D721Med (cell line): Measurements from ENCODE around the gene AGPAT3.

Experiments used
- DNase-seq: peaks from one replicate; pipeline ENCODE4 v3.0.0; 2011; ENCODE audit warnings: low spot score; ENCODE audit not compliant: insufficient read length
- FAIRE-seq: peaks from 2 replicates; lab custom pipeline; 2011; peaks lifted over from hg19 to GRCh38; lab: Jason Lieb, UNC
- CTCF ChIP-seq: IDR thresholded peaks from 2 replicates; pipeline ENCODE4 v1.5.1; 2012; ENCODE audit warnings: mild to moderate bottlenecking, control low read depth; ENCODE audit not compliant: insufficient read depth; ENCODE audit errors: missing control alignments

AGPAT3 gene

DNA sequence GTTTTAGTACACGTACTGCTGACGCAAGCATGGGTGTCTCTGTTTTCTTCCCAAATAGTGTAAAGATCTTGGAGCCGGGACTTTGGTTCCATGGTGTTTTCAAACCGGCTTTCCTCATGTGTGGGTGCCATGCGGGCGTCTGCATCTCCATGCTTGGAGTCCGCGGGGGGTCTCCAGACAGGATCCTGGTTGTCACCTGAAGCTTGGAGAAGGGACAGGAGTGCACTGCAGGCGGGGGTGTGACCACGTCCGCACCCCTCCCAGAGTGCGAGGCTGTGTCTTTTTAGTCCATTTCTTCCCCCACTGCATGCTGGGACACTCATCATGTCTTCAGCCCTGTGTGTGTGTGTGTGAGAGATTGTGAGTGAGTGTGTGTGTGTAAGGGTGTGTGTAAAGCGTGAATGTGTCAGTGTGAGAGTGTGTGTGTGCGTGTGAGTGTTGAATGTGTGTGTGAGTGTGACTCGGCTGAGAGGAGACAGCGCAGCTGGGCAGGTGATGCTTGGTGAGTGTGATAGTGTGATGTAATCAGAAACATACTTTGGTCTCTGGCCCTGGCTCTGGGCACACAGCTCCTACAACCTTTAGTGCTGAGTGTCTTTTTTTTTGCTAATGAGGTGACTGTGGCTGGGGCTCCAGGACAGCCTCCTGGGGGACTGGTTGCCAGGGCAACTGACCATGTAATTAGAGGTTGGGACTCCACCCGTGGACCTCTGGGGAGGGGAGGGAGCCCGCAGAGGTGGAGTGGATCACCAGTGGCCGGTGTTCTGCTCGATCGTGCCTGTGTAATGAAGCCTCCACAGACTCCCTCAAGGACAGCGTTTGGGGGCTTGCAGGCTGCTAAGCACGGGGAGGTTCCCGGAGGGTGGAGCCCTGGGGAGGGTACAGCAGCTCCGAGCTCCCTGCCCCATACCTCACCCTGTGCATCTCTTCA is 55.1 kb downstream of the AGPAT3 start:
- no peak for DNase-seq
- no peak for TF ChIP-seq CTCF
- no peak for FAIRE-seq

DNA sequence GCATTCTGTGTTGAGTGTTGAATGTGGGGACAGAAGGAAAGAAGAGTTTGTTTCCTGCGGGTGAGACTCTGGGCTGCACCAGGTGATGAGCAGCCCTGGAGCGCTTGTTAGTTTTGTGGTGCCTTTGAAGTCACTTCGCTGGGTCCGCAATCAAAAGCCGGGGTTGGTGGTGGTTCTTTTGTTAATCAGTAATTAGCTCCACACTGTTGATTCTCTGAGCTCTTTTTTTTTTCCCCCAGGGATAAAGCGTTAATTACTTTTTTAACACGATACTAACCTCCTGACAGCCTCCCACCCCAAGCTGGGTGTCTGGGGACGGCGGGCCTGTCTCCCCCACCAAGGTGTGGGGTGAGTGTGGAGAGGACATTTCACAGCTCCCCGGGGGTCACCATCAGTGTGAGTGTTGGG is 56.6 kb downstream of the AGPAT3 start:
- FAIRE-seq: no peak
- DNase-seq: no peak
- TF ChIP-seq CTCF: no peak

GRCh38 chr21:43921979-43922945 is 57.2 kb downstream of the AGPAT3 start:
- FAIRE-seq: no peak
- DNase-seq: no peak

GRCh38 chr21:43922949-43923348 is 57.9 kb downstream of the AGPAT3 start:
- TF ChIP-seq CTCF: no peak
- FAIRE-seq: no peak

More at GRCh38 chr21:43921979-43922945, 57.2 kb downstream of the AGPAT3 start:
- TF ChIP-seq CTCF: no peak

DNA sequence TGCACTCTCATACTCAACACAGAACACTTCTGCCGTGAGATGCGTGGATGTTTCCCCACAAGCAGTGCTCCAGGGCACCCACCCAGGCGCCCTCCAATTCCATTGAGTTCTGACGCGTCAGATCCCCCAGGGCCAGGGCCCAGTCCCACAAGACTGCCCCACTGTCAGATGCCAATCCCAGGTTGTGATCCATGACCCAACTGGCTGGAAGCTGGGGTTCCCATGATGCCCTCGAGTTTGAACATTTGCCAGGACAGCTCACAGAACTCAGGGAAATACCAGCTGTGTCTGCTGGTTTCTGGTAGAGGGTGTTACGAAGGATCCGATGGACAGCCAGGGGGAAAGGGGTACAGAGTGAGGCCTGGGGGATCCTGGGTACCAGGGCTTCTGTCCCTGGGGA is 58.4 kb downstream of the AGPAT3 start:
- DNase-seq (no peak), FAIRE-seq (no peak)
- TF ChIP-seq CTCF: no peak

More at GRCh38 chr21:43922949-43923348, 57.9 kb downstream of the AGPAT3 start:
- no peak for DNase-seq

DNA sequence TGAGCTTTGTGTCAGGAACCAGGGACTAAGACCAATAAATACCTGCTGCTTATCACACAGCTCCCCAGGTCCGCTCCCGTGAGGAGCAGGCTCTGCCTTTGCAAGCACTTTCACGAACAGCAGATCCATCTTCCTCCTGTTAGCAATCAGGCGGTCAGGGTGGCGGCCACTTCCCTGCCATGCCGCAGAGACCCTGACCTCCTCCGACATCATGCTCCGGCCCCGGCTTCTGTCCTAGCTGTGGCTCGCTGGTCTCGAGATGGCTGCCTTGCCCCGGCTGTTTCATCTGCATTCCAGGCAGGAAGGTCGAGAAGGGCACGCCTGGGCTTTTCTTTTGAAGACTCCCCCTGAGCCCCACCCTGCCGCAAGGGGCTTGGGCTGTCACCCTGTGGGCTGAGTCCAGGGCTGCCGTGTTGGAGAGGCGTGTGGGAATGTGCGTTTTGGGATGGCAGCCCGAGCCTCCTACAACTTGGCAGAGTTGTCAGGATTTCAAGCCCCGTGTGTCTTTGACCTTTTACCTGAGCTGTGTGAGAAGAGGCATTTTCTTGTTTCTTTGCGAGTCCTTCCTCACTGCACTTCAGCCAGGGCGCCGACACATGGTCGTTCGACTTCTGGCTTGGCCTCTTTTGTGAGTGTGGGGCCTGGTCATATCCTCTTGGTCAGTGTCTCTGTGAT is 59.5 kb downstream of the AGPAT3 start:
- FAIRE-seq: no peak
- no peak for DNase-seq
- no peak for TF ChIP-seq CTCF
